Measurements from ENCODE around the gene RECQL. TPM values are rescaled to one million over a fixed set of nuclear protein-coding genes. Genes with fewer than 3 reads are reported as not detected.
A peak's percentile ranks its signal among the peaks of the same experiment; 100 is the strongest.

Gene RECQL
- total RNA-seq, 1 donor from 2014 or later = 46.6 TPM

DNA sequence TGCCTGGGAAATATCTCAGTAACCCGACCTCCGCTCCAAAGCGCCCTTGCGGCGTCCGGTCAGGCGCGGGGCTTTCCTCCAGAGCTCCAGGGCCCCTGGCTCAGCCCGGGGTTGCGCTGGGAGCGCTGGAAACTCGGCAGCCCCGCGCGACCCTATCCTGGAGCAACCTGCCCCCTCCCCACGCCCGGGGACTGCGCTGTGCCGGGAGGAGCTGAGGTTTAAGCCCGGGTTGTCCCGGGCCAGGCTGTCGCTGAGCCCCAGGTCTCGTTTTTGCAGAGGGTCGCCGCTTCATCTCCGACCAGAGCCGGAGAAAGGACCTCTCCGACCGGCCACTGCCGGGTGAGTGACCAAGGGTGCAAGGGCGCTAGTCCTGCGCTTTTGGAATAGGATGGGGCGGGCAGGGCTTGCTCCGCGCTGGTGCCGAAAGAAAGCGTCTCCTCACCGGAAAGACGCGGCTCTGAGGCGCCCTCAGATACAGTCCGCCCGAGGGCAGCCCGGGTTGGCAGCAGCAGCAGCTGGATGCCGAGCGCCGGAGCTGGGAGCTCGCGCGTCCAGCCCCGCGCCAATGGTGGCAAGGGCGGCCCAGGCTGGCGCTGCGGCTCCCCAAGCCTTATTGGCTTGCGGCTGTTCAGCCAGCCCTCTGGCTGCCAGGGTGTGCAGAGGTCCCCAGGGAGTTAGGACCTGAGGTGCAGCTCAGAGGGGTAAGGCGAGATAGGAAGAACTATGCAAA lies 26.2 kb upstream of the RECQL start:
- no peak for FAIRE-seq

DNA sequence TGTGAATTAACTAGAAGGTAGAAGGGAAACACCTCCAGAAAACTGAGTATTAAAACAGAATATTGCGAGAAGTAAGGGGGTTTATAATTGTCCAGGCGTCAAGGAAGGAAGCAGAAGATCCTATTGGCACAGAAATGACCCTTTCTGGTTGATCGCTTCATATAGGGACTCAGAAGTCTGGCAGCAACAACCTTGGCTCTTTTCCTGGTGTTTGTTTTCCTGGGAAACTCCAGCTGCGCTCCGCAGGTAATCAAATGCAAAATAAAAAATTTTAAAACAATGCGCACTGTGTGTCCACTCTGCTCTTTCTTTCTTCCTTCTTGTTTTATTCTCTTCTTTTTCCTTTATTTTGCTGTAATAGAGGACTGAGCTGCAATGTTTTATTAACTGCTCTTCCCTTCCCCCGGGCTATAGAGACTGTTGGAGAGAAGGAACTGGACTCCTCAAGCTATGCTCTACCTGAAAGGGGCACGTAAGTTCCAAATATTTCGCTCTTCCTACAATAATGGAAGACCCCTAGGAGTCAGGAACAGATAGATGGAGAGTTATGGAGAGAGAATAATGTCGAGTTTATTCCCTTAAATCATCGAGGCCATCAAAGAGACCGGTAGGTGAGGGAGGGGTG lies 25.4 kb upstream of the RECQL start:
- Histone ChIP-seq H3K27me3 (ENCODE audit: control insufficient read depth, insufficient read depth, low read length) (no peaks in the 10 kb centered on the region), H3K36me3 (ENCODE audit: control insufficient read depth, insufficient read depth, low read length) (no peaks in the 10 kb centered on the region), H3K4me3 (ENCODE audit: low read depth, low read length) (peak overlapping the region; percentile 56)
- DNase-seq (ENCODE audit: low read depth) (peak; percentile 8), FAIRE-seq (no peak)
- TF ChIP-seq, protein P1, sequence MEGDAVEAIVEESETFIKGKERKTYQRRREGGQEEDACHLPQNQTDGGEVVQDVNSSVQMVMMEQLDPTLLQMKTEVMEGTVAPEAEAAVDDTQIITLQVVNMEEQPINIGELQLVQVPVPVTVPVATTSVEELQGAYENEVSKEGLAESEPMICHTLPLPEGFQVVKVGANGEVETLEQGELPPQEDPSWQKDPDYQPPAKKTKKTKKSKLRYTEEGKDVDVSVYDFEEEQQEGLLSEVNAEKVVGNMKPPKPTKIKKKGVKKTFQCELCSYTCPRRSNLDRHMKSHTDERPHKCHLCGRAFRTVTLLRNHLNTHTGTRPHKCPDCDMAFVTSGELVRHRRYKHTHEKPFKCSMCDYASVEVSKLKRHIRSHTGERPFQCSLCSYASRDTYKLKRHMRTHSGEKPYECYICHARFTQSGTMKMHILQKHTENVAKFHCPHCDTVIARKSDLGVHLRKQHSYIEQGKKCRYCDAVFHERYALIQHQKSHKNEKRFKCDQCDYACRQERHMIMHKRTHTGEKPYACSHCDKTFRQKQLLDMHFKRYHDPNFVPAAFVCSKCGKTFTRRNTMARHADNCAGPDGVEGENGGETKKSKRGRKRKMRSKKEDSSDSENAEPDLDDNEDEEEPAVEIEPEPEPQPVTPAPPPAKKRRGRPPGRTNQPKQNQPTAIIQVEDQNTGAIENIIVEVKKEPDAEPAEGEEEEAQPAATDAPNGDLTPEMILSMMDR (IDR thresholded peaks at IDR 0.05; ENCODE audit: insufficient read depth, low read length, severe bottlenecking) = no peak

More for the DNA sequence above, 26.2 kb upstream of the RECQL start:
- no peaks in the 10 kb centered on the region for H3K27me3 ChIP-seq (ENCODE audit: control insufficient read depth, insufficient read depth, low read length)
- TF ChIP-seq, protein P1 (IDR thresholded peaks at IDR 0.05; ENCODE audit: insufficient read depth, low read length, severe bottlenecking) = no peak
- peak overlapping the region; percentile 56 for H3K4me3 ChIP-seq (ENCODE audit: low read depth, low read length)
- H3K36me3 ChIP-seq (ENCODE audit: control insufficient read depth, insufficient read depth, low read length) = no peaks in the 10 kb centered on the region
- peak; percentile 50 for DNase-seq (ENCODE audit: low read depth)

DNA sequence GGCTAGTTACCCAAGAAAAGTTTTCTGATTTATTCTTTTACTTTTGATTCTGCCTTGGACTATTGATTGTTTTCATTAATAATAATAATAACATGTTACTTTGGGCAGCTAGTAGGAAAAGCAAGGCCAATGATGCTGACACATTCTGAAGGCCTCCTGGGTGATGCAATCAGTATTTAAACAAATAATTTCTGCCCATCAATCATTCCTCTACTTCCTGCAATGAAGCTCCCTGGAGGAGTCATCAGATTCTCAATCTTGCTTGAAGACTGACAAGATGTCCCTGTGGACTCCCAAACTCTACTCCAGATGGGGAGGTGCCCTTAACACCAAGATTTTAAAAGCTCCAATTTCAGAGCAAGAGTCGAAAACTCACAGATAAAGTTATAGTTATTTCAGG lies 24.6 kb upstream of the RECQL start, which contains the start of gene SPX:
Gene SPX, plus strand, starts transcription at position 244 of the 400 bp plus-strand sequence. CDS start 177 bp downstream, outside the sequence.
- H3K4me3 ChIP-seq (ENCODE audit: low read depth, low read length) = peak within 1 kb of the TSS; percentile 56
- DNase-seq (ENCODE audit: low read depth) (peak; percentile 82), FAIRE-seq (no peak)
- no peaks in the 10 kb centered on the region for H3K36me3 ChIP-seq (ENCODE audit: control insufficient read depth, insufficient read depth, low read length)
- TF ChIP-seq, protein P1 (IDR thresholded peaks at IDR 0.05; ENCODE audit: insufficient read depth, low read length, severe bottlenecking) = no peak
- H3K27me3 ChIP-seq (ENCODE audit: control insufficient read depth, insufficient read depth, low read length) = no peaks in the 10 kb centered on the region

DNA sequence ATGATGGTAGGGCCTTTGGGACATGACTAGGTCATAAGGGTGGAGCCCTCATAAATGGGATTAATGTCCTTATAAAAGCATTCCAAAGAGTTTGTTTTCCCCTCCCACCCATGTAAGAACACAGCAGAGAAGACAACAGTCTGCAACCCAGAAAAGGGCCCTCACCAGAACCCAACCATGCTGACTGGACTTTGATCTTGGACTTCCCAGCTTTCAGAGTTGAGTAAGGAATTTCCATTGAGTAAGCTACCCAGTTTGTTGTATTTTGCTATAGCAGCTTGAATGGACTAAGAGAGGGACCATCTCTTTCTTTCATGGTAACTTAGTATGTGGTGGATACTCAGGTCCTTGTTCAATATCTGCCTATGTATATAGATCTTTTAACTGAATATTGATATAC lies 21.7 kb upstream of the RECQL start:
- Histone ChIP-seq H3K4me3 (ENCODE audit: low read depth, low read length) (no peak overlapping the region), H3K27me3 (ENCODE audit: control insufficient read depth, insufficient read depth, low read length) (no peaks in the 10 kb centered on the region), H3K36me3 (ENCODE audit: control insufficient read depth, insufficient read depth, low read length) (no peaks in the 10 kb centered on the region)
- TF ChIP-seq, protein P1 (IDR thresholded peaks at IDR 0.05; ENCODE audit: insufficient read depth, low read length, severe bottlenecking) = no peak
- no peak for DNase-seq (ENCODE audit: low read depth)
- no peak for FAIRE-seq

DNA sequence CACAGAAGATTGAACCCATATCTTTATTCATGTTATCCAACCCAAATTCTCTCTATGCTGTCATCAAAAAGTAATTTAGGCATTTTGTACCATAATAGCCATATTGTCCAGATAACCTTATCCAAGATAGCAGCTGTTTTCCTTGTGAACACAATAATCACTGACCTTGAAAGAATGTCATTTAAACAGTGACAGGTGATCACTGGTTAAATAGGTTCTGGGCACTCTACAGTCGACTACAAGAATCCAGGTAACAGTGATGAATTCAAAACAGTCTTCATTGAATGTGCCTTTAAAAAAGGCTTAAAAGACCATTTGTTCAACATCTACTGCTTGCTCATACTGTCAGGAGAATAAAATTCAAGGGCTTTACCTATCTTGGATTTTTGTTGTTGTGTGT lies 20.1 kb upstream of the RECQL start:
- FAIRE-seq (no peak), DNase-seq (ENCODE audit: low read depth) (no peak)
- no peak overlapping the region for H3K4me3 ChIP-seq (ENCODE audit: low read depth, low read length)
- TF ChIP-seq, protein P1 (IDR thresholded peaks at IDR 0.05; ENCODE audit: insufficient read depth, low read length, severe bottlenecking) = no peak
- no peaks in the 10 kb centered on the region for H3K27me3 ChIP-seq (ENCODE audit: control insufficient read depth, insufficient read depth, low read length)
- no peaks in the 10 kb centered on the region for H3K36me3 ChIP-seq (ENCODE audit: control insufficient read depth, insufficient read depth, low read length)

Data from bronchial epithelial cell (primary cell).